GM18508 (cell line): ENCODE results near the gene RAB1A.

Experiments
- ATAC-seq: cut with Tn5 transposase; IDR thresholded peaks from one replicate; pipeline ENCODE4 v1.9.1; 2021; ENCODE audit warnings: moderate number of reproducible peaks; ENCODE audit not compliant: insufficient read depth, unreplicated experiment

The RAB1A gene

GRCh38 chr2:65043001-65043400, 86.9 kb downstream of the RAB1A start:
- ATAC-seq: no peak

GRCh38 chr2:65040400-65041261, 89.3 kb downstream of the RAB1A start:
- ATAC-seq: peak; percentile 86

- ATAC-seq: no peak
These were observed 90.3 kb downstream of the RAB1A start for GRCh38 chr2:65039640-65040039.

GRCh38 chr2:65037178-65037577, 92.7 kb downstream of the RAB1A start:
- no peak for ATAC-seq
